ENCODE data around the gene PHF2. TPM values are rescaled to one million over a fixed set of nuclear protein-coding genes. Genes with fewer than 3 reads are reported as not detected.

PHF2 gene
- total and polyA plus RNA-seq, 2 of the 8 experiments (the other 6 are each of a cell fraction or from before 2014, with no cell fraction given): 3.4 to 9.4 TPM

- Histone ChIP-seq H3K4ac (replicated peaks; ENCODE audit: insufficient read length, low read depth, low read length) (no peak overlapping the region), H3K27me3 (replicated peaks in 1 of 4; ENCODE audit: control insufficient read depth in 3 of 4, extremely low read depth in 1 of 4, insufficient read depth in 3 of 4, low read length in 3 of 4) (no peaks in the 10 kb centered on the region), H2BK5ac (ENCODE audit: low read depth, low read length) (no peak overlapping the region), H3K27ac (ENCODE audit: low read depth, low read length) (no peak overlapping the region), H2BK120ac (replicated peaks; ENCODE audit: low read depth, low read length) (no peak overlapping the region), H4K91ac (replicated peaks; ENCODE audit: insufficient read length, low read length) (no peak overlapping the region), H3K23ac (ENCODE audit: insufficient read length) (no peak overlapping the region), H3K14ac (ENCODE audit: insufficient read length) (no peak overlapping the region), H2BK20ac (ENCODE audit: low read length) (no peak overlapping the region), H3K4me1 (replicated peaks in 1 of 4; ENCODE audit: control insufficient read depth in 3 of 4, insufficient read depth in 4 of 4, low read length in 3 of 4) (no peaks in the 10 kb centered on the region), H3K9ac (replicated peaks in 1 of 4; ENCODE audit: extremely low read depth in 1 of 4, low read depth in 3 of 4, low read length in 3 of 4) (no peak overlapping the region), H2AK5ac (ENCODE audit: low read depth, low read length) (no peak overlapping the region), H3K56ac (replicated peaks; ENCODE audit: insufficient read length, low read depth, low read length) (no peak overlapping the region), H4K5ac (ENCODE audit: insufficient read length, low read depth, low read length) (no peak overlapping the region), H4K8ac (ENCODE audit: extremely low read depth, insufficient read depth, low read length) (no peak overlapping the region), H4K20me1 (replicated peaks in 1 of 2; ENCODE audit: control insufficient read depth in 1 of 2, insufficient read depth in 2 of 2, low read length in 2 of 2) (peaks cover 0 to 7% of the 10 kb centered on the region in 2 experiments), H3K79me1 (ENCODE audit: low read depth, low read length) (no peaks in the 10 kb centered on the region), H3K9me3 (ENCODE audit: insufficient read depth in 2 of 2, low read depth in 1 of 2, low read length in 1 of 2) (no peaks in the 10 kb centered on the region), H3K18ac (ENCODE audit: extremely low read depth, low read length) (no peak overlapping the region), H2BK15ac (ENCODE audit: low read length) (no peak overlapping the region), H3K36me3 (ENCODE audit: control insufficient read depth in 2 of 4, insufficient read depth in 4 of 4, low read length in 3 of 4) (peaks cover 3 to 10% (median 9%) of the 10 kb centered on the region in 4 experiments; a peak in 5 of 8 replicates), H3K23me2 (ENCODE audit: low read depth, low read length) (no peaks in the 10 kb centered on the region), H3K79me2 (ENCODE audit: control insufficient read depth in 1 of 2, insufficient read depth in 2 of 2, low read length in 2 of 2) (no peaks in the 10 kb centered on the region), H3K4me2 (ENCODE audit: insufficient read depth in 1 of 2, low read depth in 2 of 2, low read length in 2 of 2) (no peak overlapping the region), H3K4me3 (ENCODE audit: extremely low read depth in 1 of 4, insufficient read depth in 2 of 4, low read depth in 3 of 4, low read length in 4 of 4) (no peak overlapping the region), H2BK12ac (ENCODE audit: low read depth, low read length) (no peak overlapping the region), H2AFZ (ENCODE audit: low read length) (no peak overlapping the region)
- DNase-seq (ENCODE audit: low read depth in 1 of 2, low spot score in 2 of 2): no peak
- no peak for FAIRE-seq
- ChIA-PET POLR2A (ENCODE audit: partially characterized antibody) (interaction anchor here (1.3 kb wide), 1 partner anchor 14 kb away, joined by 3 read pairs; no protein-coding TSS in a partner anchor), CTCF (ENCODE audit: partially characterized antibody) (interaction anchor here (0.6 to 2.1 kb wide), 6 partner anchors 12 to 808 kb away, joined by 3 to 4 read pairs (median 3); no protein-coding TSS in a partner anchor)
- 92% methylated on average over 20 of the region's 21 CpGs; no CpG with 5 or more reads in 1 of the 2 experiments for WGBS, 2 experiments (ENCODE audit: extremely low coverage in 1 of 2, insufficient coverage in 1 of 2, insufficient read length in 1 of 2, insufficient replicate concordance in 2 of 2, low coverage in 1 of 2, low lambda C conversion rate in 2 of 2, missing lambda C conversion rate in 1 of 2)
- no peak for TF ChIP-seq RBBP5 (IDR thresholded peaks at IDR 0.05; ENCODE audit: borderline replicate concordance, low read depth, low read length)
- TF ChIP-seq EP300 (IDR thresholded peaks at IDR 0.05; ENCODE audit: borderline replicate concordance in 1 of 2, low read depth in 2 of 2, low read length in 2 of 2): no peak
- TF ChIP-seq TBP (IDR thresholded peaks at IDR 0.05; ENCODE audit: low read depth, low read length): no peak
- no peak for TF ChIP-seq ASH2L (IDR thresholded peaks at IDR 0.05; ENCODE audit: low read length)
These were observed 78.1 kb downstream of the PHF2 start for GRCh38 chr9:93654351-93654961.

Data from H1 (cell line).